BJ (cell line): ENCODE measurements around the gene POLR2L. TPM values are rescaled to one million over a fixed set of nuclear protein-coding genes. Genes with fewer than 3 reads are reported as not detected.
A peak's percentile ranks its signal among the peaks of the same experiment; 100 is the strongest.

ENCODE experiments used
- CTCF ChIA-PET: fragments of 350-600 bp; formaldehyde crosslinking; extraction: SDS; loops from one replicate; lab custom pipeline; 2021; ENCODE audit warnings: antibody characterized with exemption, inconsistent platforms; lab: Yijun Ruan, JAX
- POLR2A ChIA-PET: fragments of 300-600 bp; sonication (Branson Sonifier 250); formaldehyde crosslinking; extraction: SDS; loops from one replicate; lab custom pipeline; 2021; ENCODE audit warnings: antibody characterized with exemption; lab: Charles Lee
- DNase-seq: peaks from one replicate; pipeline ENCODE4 v3.0.0-alpha.2; 2011; ENCODE audit warnings: low read depth
- H3K27me3 ChIP-seq: 2 replicates; pipeline ENCODE4 v1.6.0; 2011; ENCODE audit warnings: low read length; ENCODE audit not compliant: control insufficient read depth, insufficient read depth
- H3K36me3 ChIP-seq: 2 replicates; pipeline ENCODE4 v1.5.1; 2011; ENCODE audit warnings: low read length; ENCODE audit not compliant: control insufficient read depth, insufficient read depth
- H3K4me3 ChIP-seq: 2 replicates; pipeline ENCODE4 v1.5.1; 2011; ENCODE audit warnings: low read depth, mild to moderate bottlenecking, control low read depth, low read length
- CTCF ChIP-seq: IDR thresholded peaks from 2 replicates; pipeline ENCODE4 v1.5.1; 2011; ENCODE audit warnings: low read depth, mild to moderate bottlenecking, control low read depth, inconsistent platforms, low read length, moderate library complexity; ENCODE audit not compliant: insufficient read depth
- polyA plus RNA-seq: library from polyadenylated mRNA; depleted of rRNA; stranded (reverse); fragments of >200 nt; gene quantifications from 2 replicates; pipeline ENCODE4 v1.2.3, GENCODE V29; 2011

POLR2L gene
- polyA plus RNA-seq, 1 experiment, result 734 TPM

GRCh38 chr11:870127-870413, 27.7 kb upstream of the POLR2L start:
- peak; percentile 25 for TF ChIP-seq CTCF
- Histone ChIP-seq H3K4me3 (no peak overlapping the region), H3K36me3 (peaks cover 20% of the 10 kb centered on the region), H3K27me3 (no peaks in the 10 kb centered on the region)
- CTCF ChIA-PET, result interaction anchor here (1.0 to 1.9 kb wide), 2 partner anchors 10 to 21 kb away, joined by 3 to 6 read pairs; no protein-coding TSS in a partner anchor
- POLR2A ChIA-PET, result no interaction called here
- DNase-seq, result no peak

GRCh38 chr11:869399-870126, 27.2 kb upstream of the POLR2L start:
- ChIA-PET POLR2A (no interaction called here), CTCF (interaction anchor here (0.7 to 1.9 kb wide), 4 partner anchors 9 to 182 kb away, joined by 3 to 6 read pairs (median 4); no protein-coding TSS in a partner anchor)
- Histone ChIP-seq H3K4me3 (no peak overlapping the region), H3K36me3 (peaks cover 22% of the 10 kb centered on the region), H3K27me3 (no peaks in the 10 kb centered on the region)
- no peak for TF ChIP-seq CTCF
- DNase-seq, result no peak

GRCh38 chr11:868802-869201, 26.5 kb upstream of the POLR2L start:
- CTCF ChIA-PET, result interaction anchor here (0.5 to 1.9 kb wide), 4 partner anchors 20 to 183 kb away, joined by 3 to 6 read pairs (median 4); no protein-coding TSS in a partner anchor
- no peak overlapping the region for H3K4me3 ChIP-seq
- TF ChIP-seq CTCF, result no peak

GRCh38 chr11:868394-868793, 26.1 kb upstream of the POLR2L start:
- TF ChIP-seq CTCF, result no peak
- H3K27me3 ChIP-seq, result no peaks in the 10 kb centered on the region
- no peak for DNase-seq
- H3K4me3 ChIP-seq, result no peak overlapping the region
- POLR2A ChIA-PET, result no interaction called here
- CTCF ChIA-PET, result interaction anchor here (0.5 to 1.4 kb wide), 2 partner anchors 51 to 183 kb away, joined by 3 read pairs; no protein-coding TSS in a partner anchor
- peaks cover 27% of the 10 kb centered on the region for H3K36me3 ChIP-seq

More at GRCh38 chr11:868802-869201, 26.5 kb upstream of the POLR2L start:
- POLR2A ChIA-PET, result no interaction called here
- peaks cover 27% of the 10 kb centered on the region for H3K36me3 ChIP-seq
- no peak for DNase-seq
- no peaks in the 10 kb centered on the region for H3K27me3 ChIP-seq

- Histone ChIP-seq H3K4me3 (no peak overlapping the region), H3K36me3 (peaks cover 30% of the 10 kb centered on the region), H3K27me3 (no peaks in the 10 kb centered on the region)
- TF ChIP-seq CTCF, result no peak
- POLR2A ChIA-PET, result no interaction called here
- DNase-seq, result no peak
- CTCF ChIA-PET, result interaction anchor here (0.6 to 1.2 kb wide), 2 partner anchors 19 to 107 kb away, joined by 3 read pairs; no protein-coding TSS in a partner anchor
These were observed 25.6 kb upstream of the POLR2L start for GRCh38 chr11:867856-868358.
